HG03354 (cell line): ENCODE results near the gene CHID1.

Experiments
- ATAC-seq: cut with Tn5 transposase; IDR thresholded peaks from one replicate; pipeline ENCODE4 v1.9.1; 2021; ENCODE audit warnings: mild to moderate bottlenecking; ENCODE audit not compliant: unreplicated experiment, poor library complexity, severe bottlenecking

Gene CHID1

GRCh38 chr11:889687-890475 lies 20.7 kb downstream of the CHID1 start:
- no peak for ATAC-seq

GRCh38 chr11:889257-889656 lies 21.4 kb downstream of the CHID1 start:
- ATAC-seq, result no peak

- ATAC-seq, result no peak
These were observed 22.0 kb downstream of the CHID1 start for GRCh38 chr11:888310-889212.

- ATAC-seq, result no peak
These were observed 23.0 kb downstream of the CHID1 start for GRCh38 chr11:887589-887988.

- ATAC-seq, result no peak
These were observed 24.0 kb downstream of the CHID1 start for GRCh38 chr11:886568-886967.

GRCh38 chr11:884578-885070 lies 26.0 kb downstream of the CHID1 start:
- ATAC-seq, result no peak

GRCh38 chr11:883527-883926 lies 27.1 kb downstream of the CHID1 start:
- ATAC-seq, result no peak

- no peak for ATAC-seq
These were observed 28.0 kb downstream of the CHID1 start for GRCh38 chr11:882596-882995.

- no peak for ATAC-seq
These were observed 30.2 kb downstream of the CHID1 start for GRCh38 chr11:880447-880846.

GRCh38 chr11:877565-877964 lies 33.0 kb downstream of the CHID1 start:
- ATAC-seq, result no peak

- no peak for ATAC-seq
These were observed 34.1 kb downstream of the CHID1 start for GRCh38 chr11:876545-876944.

GRCh38 chr11:875769-876301 lies 34.8 kb downstream of the CHID1 start:
- ATAC-seq, result no peak

- ATAC-seq, result no peak
These were observed 35.4 kb downstream of the CHID1 start for GRCh38 chr11:875203-875602.

GRCh38 chr11:873706-874105 lies 36.9 kb downstream of the CHID1 start:
- ATAC-seq, result no peak

- no peak for ATAC-seq
These were observed 37.8 kb downstream of the CHID1 start for GRCh38 chr11:872799-873198.

- no peak for ATAC-seq
These were observed 39.1 kb downstream of the CHID1 start for GRCh38 chr11:871472-871871.

- no peak for ATAC-seq
These were observed 40.2 kb downstream of the CHID1 start for GRCh38 chr11:870418-870817.

GRCh38 chr11:870127-870413 lies 40.5 kb downstream of the CHID1 start:
- no peak for ATAC-seq

GRCh38 chr11:869399-870126 lies 41.0 kb downstream of the CHID1 start:
- ATAC-seq, result no peak

GRCh38 chr11:868802-869201 lies 41.8 kb downstream of the CHID1 start:
- ATAC-seq, result no peak
